Astrocyte (in vitro differentiated cells and primary cell): ENCODE data around the gene SPSB1. TPM values are rescaled to one million over a fixed set of nuclear protein-coding genes. Genes with fewer than 3 reads are reported as not detected.

Experiments used
- DNase-seq: peaks from one replicate; pipeline ENCODE4 v3.0.0-alpha.2; 2010; ENCODE audit warnings: low read depth
- FAIRE-seq: peaks from 2 replicates; lab custom pipeline; 2011; peaks lifted over from hg19 to GRCh38; lab: Jason Lieb, UNC
- H2AFZ ChIP-seq: 2 replicates; pipeline ENCODE4 v1.6.0; 2012; ENCODE audit warnings: low read depth, low read length, inconsistent platforms
- H3K27ac ChIP-seq: 2 replicates; pipeline ENCODE4 v1.5.1; 2011; ENCODE audit warnings: low read depth, low read length, inconsistent platforms
- H3K27me3 ChIP-seq: 2 replicates; pipeline ENCODE4 v1.6.0; 2011; ENCODE audit warnings: low read length, inconsistent platforms; ENCODE audit not compliant: insufficient read depth
- H3K36me3 ChIP-seq: 2 replicates; pipeline ENCODE4 v1.5.1; 2011; ENCODE audit warnings: low read length, inconsistent platforms; ENCODE audit not compliant: insufficient read depth
- H3K4me1 ChIP-seq: 2 replicates; pipeline ENCODE4 v1.5.1; 2011; ENCODE audit warnings: low read length, inconsistent platforms; ENCODE audit not compliant: insufficient read depth
- H3K4me2 ChIP-seq: 2 replicates; pipeline ENCODE4 v1.6.0; 2012; ENCODE audit warnings: low read length, inconsistent platforms
- H3K4me3 ChIP-seq: 2 replicates; pipeline ENCODE4 v1.5.1; 2011; ENCODE audit warnings: low read depth, mild to moderate bottlenecking, low read length, inconsistent platforms; ENCODE audit not compliant: insufficient read depth
- H3K79me2 ChIP-seq: 2 replicates; pipeline ENCODE4 v1.6.0; 2012; ENCODE audit warnings: mild to moderate bottlenecking, low read length, inconsistent platforms; ENCODE audit not compliant: insufficient read depth
- H3K9ac ChIP-seq: 2 replicates; pipeline ENCODE4 v1.6.0; 2012; ENCODE audit warnings: mild to moderate bottlenecking, low read length, inconsistent platforms
- H3K9me3 ChIP-seq: 2 replicates; pipeline ENCODE4 v1.5.1; 2012; ENCODE audit warnings: low read depth, mild to moderate bottlenecking, low read length, inconsistent platforms; ENCODE audit not compliant: insufficient read depth
- H4K20me1 ChIP-seq: 2 replicates; pipeline ENCODE4 v1.6.0; 2012; ENCODE audit warnings: low read length, inconsistent platforms; ENCODE audit not compliant: insufficient read depth
- H3K27ac Mint-ChIP-seq: one replicate; pipeline ENCODE4 v1.8.0; 2021; ENCODE audit warnings: mild to moderate bottlenecking, mixed read lengths; ENCODE audit not compliant: unreplicated experiment
- H3K27me3 Mint-ChIP-seq: one replicate; pipeline ENCODE4 v1.8.0; 2021; ENCODE audit warnings: low read depth, mixed read lengths; ENCODE audit not compliant: unreplicated experiment
- H3K36me3 Mint-ChIP-seq: one replicate; pipeline ENCODE4 v1.8.0; 2021; ENCODE audit warnings: low read depth, mixed read lengths; ENCODE audit not compliant: unreplicated experiment
- H3K4me1 Mint-ChIP-seq: one replicate; pipeline ENCODE4 v1.8.0; 2021; ENCODE audit warnings: low read depth, mixed read lengths; ENCODE audit not compliant: unreplicated experiment
- H3K4me3 Mint-ChIP-seq: one replicate; pipeline ENCODE4 v1.8.0; 2021; ENCODE audit warnings: mild to moderate bottlenecking, moderate library complexity, mixed read lengths; ENCODE audit not compliant: unreplicated experiment
- H3K9me3 Mint-ChIP-seq: one replicate; pipeline ENCODE4 v1.8.0; 2021; ENCODE audit warnings: mild to moderate bottlenecking, mixed read lengths; ENCODE audit not compliant: unreplicated experiment
- CTCF ChIP-seq: IDR thresholded peaks from 2 replicates; pipeline ENCODE4 v1.5.1; 2011; ENCODE audit warnings: low read depth, mild to moderate bottlenecking, inconsistent platforms, low read length, moderate library complexity; ENCODE audit not compliant: insufficient read depth
- EZH2 ChIP-seq: IDR thresholded peaks from 2 replicates; pipeline ENCODE4 v1.6.1; 2012; ENCODE audit warnings: mild to moderate bottlenecking, low read length, inconsistent platforms; ENCODE audit not compliant: insufficient read depth
- total RNA-seq: library from RNA; stranded (reverse); gene quantifications from 2 replicates; pipeline ENCODE4 v1.2.1, GENCODE V29; 2021

Gene SPSB1
- total RNA-seq, 1 donor from 2014 or later, result 53.5 TPM

GRCh38 chr1:9275567-9276034, 17.1 kb upstream of the SPSB1 start:
- peak overlapping the region; percentile 2 for H3K27ac ChIP-seq
- peak; percentile 68 for FAIRE-seq
- H3K79me2 ChIP-seq, result no peaks in the 10 kb centered on the region
- H3K27me3 ChIP-seq, result no peaks in the 10 kb centered on the region
- H3K36me3 ChIP-seq, result no peaks in the 10 kb centered on the region
- TF ChIP-seq CTCF, result no peak
- TF ChIP-seq EZH2, result no peak
- no peak overlapping the region for H2AFZ ChIP-seq
- peak overlapping the region; percentile 30 for H3K9ac ChIP-seq
- peak overlapping the region; percentile 79 for H3K4me2 ChIP-seq
- peak overlapping the region; percentile 28 for H3K4me3 ChIP-seq
- peaks cover 2% of the 10 kb centered on the region for H3K36me3 Mint-ChIP-seq
- DNase-seq, result peak; percentile 91
- H3K4me3 Mint-ChIP-seq, result peak overlapping the region; percentile 30
- peaks cover 33% of the 10 kb centered on the region for H3K4me1 Mint-ChIP-seq
- no peaks in the 10 kb centered on the region for H4K20me1 ChIP-seq
- no peak overlapping the region for H3K27ac Mint-ChIP-seq
- peaks cover 36% of the 10 kb centered on the region for H3K4me1 ChIP-seq
- H3K9me3 ChIP-seq, result no peaks in the 10 kb centered on the region
- no peaks in the 10 kb centered on the region for H3K9me3 Mint-ChIP-seq
- peaks cover 5% of the 10 kb centered on the region for H3K27me3 Mint-ChIP-seq

- FAIRE-seq, result no peak
- no peak overlapping the region for H2AFZ ChIP-seq
- H3K4me1 Mint-ChIP-seq, result peaks cover 44% of the 10 kb centered on the region
Observed at GRCh38 chr1:9278116-9278515, 14.6 kb upstream of the SPSB1 start.

More at GRCh38 chr1:9278116-9278515, 14.6 kb upstream of the SPSB1 start:
- Histone ChIP-seq H3K4me1 (peaks cover 52% of the 10 kb centered on the region), H3K4me3 (no peak overlapping the region), H3K36me3 (no peaks in the 10 kb centered on the region), H3K79me2 (no peaks in the 10 kb centered on the region), H3K4me2 (no peak overlapping the region), H3K9ac (no peak overlapping the region), H3K9me3 (no peaks in the 10 kb centered on the region), H3K27ac (no peak overlapping the region), H3K27me3 (no peaks in the 10 kb centered on the region), H4K20me1 (no peaks in the 10 kb centered on the region)
- no peak for TF ChIP-seq CTCF
- TF ChIP-seq EZH2, result no peak
- Mint-ChIP-seq H3K27me3 (no peaks in the 10 kb centered on the region), H3K9me3 (no peaks in the 10 kb centered on the region), H3K4me3 (no peak overlapping the region), H3K27ac (no peak overlapping the region), H3K36me3 (peaks cover 2% of the 10 kb centered on the region)
- DNase-seq, result no peak
